Measurements from ENCODE around the gene EVL. TPM values are rescaled to one million over a fixed set of nuclear protein-coding genes. Genes with fewer than 3 reads are reported as not detected.

Gene EVL
- total RNA-seq, 4 donors from 2014 or later, result 33.7 to 148 (median 56.1) TPM

DNA sequence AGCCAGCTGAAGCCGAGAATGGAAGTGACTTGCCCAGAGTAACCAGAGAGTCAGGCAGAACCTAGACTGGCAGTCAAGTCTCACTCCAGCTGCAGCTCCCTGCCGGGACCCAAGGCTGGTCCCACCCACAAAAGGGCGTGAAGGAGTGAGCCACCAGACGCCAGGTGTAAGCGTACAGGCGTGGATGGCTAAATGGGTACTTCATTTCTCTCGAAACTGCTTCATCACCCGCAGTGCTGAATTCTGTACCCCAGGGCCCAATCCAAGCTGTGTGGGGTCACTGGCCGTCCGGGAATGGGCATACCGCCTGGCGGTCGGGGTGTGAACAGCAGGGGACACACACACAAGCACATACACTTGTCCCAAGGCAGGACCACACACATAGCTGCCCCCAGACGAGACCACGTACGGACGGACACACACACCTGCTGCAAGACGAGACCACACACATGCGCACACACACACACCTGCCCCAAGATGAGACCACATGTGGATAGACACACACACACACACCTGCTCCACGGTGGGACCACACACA is 59.4 kb downstream of the EVL start:
- TF ChIP-seq, protein P1, sequence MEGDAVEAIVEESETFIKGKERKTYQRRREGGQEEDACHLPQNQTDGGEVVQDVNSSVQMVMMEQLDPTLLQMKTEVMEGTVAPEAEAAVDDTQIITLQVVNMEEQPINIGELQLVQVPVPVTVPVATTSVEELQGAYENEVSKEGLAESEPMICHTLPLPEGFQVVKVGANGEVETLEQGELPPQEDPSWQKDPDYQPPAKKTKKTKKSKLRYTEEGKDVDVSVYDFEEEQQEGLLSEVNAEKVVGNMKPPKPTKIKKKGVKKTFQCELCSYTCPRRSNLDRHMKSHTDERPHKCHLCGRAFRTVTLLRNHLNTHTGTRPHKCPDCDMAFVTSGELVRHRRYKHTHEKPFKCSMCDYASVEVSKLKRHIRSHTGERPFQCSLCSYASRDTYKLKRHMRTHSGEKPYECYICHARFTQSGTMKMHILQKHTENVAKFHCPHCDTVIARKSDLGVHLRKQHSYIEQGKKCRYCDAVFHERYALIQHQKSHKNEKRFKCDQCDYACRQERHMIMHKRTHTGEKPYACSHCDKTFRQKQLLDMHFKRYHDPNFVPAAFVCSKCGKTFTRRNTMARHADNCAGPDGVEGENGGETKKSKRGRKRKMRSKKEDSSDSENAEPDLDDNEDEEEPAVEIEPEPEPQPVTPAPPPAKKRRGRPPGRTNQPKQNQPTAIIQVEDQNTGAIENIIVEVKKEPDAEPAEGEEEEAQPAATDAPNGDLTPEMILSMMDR (IDR thresholded peaks at IDR 0.05), result no peak
- ATAC-seq (ENCODE audit: low FRiP score) (no peak), DNase-seq (ENCODE audit: low spot score) (no peak)

DNA sequence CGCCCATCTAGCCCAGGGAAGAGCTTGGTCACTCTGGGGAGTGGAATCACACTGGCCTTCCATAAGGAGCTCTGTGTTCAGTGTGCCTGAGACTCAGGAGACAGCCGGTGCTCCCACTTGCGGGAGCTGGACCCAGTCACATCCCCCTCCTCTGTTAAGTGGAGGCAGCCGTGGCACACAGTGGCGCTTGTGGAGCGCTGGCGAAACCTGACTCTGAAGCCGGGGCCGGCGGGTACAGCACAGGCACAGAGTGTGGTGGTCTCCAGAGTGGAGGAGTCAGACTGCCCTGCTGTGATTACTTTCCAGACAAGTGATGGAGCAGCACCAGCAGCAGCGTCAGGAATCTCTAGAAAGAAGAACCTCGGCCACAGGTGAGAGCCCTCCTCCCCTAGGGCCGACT is 61.2 kb downstream of the EVL start:
- ATAC-seq (ENCODE audit: low FRiP score), result no peak
- TF ChIP-seq, protein P1 (IDR thresholded peaks at IDR 0.05), result no peak

DNA sequence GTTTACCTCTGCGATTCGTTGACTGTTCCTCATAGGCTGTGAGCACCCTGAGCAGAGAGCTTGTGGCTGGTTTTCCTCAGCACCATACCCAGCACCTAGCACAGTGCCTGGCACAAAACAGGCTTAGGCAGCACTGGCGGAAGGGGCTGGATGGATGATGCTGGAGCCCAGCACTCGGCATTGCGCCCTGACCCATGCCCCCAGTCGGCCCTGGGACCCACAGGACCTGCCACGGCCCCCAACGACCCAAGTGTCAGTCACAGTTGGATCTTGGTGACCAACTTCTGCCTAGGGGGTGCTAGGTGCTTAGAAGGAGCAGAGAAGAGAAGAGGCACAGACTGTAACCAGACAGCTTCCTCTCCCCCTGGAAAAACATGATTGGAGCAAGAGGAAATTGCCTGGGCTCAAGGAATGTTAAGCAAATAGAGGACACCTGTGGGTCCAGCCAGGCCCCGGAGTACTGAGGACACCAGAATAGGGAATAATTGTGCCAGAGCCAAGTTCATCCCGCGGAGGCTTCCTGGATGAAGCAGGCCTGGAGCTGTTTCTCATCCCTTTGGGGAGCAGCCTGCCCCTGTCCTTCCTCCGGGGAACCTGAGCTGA is 62.7 kb downstream of the EVL start:
- ATAC-seq (ENCODE audit: low FRiP score) (no peak), DNase-seq (ENCODE audit: low spot score) (no peak)
- TF ChIP-seq, protein P1 (IDR thresholded peaks at IDR 0.05), result no peak

More for the DNA sequence above, 61.2 kb downstream of the EVL start:
- DNase-seq (ENCODE audit: low spot score), result no peak

DNA sequence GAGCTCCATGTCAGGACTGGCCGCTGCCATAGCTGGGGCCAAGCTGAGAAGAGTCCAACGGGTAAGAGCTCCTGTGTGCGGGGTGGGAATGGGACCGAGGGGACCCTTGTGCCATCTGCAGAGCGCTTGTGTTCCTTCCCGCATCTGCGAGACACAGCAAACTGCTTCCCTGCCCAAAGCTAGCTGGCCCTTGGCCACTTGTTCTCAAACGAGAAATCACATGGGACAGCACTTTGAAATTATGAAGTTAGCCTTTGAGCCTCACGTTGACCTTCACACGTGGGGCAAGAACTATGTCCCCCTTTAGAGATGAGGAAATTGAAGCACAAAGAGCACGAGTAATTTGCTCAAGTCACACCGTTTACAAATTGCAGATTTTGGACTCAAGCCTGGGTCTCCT is 63.5 kb downstream of the EVL start:
- DNase-seq (ENCODE audit: low spot score) (no peak), ATAC-seq (ENCODE audit: low FRiP score) (no peak)
- TF ChIP-seq, protein P1 (IDR thresholded peaks at IDR 0.05), result no peak

DNA sequence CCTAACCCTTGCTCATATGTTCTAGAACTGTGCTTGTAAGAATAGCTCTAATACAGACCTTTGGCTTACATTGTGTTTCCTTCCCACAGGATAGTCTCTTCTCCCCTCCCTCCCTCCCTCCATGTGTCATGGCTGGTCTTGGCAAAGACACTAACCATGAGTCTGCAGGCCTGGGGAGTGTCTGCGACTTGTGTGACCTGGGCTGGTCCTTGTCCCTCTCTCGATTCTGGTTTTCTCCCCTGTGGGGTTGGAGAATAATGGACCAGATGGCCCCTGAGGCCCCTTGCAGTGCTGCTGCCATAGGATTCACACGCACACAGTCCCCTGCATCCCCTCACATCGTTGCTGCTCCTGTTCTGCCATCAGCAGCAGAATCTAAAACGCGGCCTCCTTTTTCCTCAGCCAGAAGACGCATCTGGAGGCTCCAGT is 64.0 kb downstream of the EVL start:
- TF ChIP-seq, protein P1 (IDR thresholded peaks at IDR 0.05), result no peak
- no peak for ATAC-seq (ENCODE audit: low FRiP score)
- no peak for DNase-seq (ENCODE audit: low spot score)

DNA sequence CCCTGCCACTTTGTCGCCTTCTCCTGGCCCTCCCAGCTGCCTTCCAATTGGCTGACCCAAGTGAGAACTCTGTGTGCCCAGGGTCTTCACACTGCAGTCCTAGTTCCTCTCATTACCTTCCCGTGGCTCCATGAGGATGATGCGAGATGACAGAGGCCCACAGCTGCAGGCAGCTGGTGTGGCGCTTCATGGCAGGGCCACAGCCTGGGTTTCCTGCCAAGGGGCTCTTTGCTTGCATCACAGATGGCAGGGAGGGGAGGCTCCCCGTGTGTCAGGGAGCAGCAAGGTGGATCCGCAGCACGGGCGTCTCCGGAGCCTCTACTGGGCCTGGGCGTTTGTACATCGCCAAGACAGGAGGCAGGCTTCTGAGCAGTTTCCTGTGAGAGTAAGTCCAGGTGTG is 65.3 kb downstream of the EVL start:
- DNase-seq (ENCODE audit: low spot score) (no peak), ATAC-seq (ENCODE audit: low FRiP score) (no peak)
- TF ChIP-seq, protein P1 (IDR thresholded peaks at IDR 0.05), result no peak

DNA sequence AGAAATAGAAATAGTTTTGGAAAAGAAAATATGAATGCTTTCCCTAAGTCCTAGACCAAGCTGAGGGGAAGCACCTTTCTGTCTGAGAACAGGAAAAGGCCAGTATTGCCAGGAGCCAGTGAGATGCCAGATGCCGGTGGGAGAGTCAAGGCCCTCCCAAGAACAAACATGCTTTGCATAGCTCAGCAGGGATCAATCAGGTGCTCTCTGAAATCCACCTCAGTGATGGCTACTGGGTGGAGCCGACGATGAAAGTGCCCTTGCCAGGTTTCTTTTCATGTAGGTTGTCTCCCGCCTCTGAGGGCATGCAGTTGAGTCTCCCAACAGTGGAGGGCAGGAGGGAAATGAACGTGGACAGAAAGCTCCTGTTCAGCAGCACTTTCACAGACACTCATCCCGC is 66.0 kb downstream of the EVL start:
- no peak for DNase-seq (ENCODE audit: low spot score)
- TF ChIP-seq, protein P1 (IDR thresholded peaks at IDR 0.05), result no peak

More for the DNA sequence above, 66.0 kb downstream of the EVL start:
- ATAC-seq (ENCODE audit: low FRiP score), result no peak
